ENCODE measurements around the gene PPY.
A peak's percentile ranks its signal among the peaks of the same experiment; 100 is the strongest.
"Not testable (repeated sequence)": the region's sequence is repeated elsewhere in the genome, so short reads cannot be mapped to it uniquely, and the experiment has no call there.

PPY gene

DNA sequence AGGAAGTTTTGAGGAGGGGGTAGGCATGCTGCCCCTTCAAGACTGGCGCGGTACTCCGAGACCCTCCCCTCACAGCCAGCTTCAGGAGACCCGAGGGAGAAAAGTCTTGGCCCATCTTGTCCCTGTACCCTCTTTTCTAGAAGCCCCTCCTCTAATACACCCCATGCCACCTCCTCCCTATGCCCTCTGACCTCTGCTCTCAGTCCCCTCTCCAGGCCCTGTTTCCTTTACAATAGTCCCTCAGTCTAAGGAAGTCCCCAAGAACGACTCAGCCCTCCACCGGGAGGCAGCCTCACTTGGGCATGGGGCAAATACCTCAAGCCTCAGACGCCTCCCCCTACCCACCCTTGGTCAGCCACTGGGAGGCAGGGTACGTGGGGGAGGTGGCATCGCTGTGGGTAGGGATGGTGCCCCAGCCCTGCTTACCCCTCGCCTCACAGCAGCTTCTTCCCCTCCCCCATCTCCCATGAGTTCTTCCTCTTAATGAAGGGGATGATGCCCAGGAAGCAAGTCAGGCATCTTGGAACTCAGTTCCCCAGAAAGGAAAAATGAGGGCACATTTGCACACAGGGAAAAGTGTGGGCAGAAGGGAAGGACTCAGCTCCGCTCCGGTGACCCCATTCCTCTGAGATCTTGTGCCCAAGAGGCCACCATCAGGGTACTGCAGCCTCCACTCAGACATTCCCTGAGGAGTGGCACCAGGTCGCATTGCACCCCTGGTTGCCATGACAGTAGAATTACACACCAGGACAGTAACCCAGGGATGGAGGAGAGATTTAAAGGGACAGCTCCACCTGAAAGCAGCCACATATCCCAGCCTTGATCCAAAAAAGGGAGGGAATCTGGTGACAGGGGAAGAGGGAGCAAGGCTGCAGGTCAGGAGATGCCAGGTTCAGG is 41.2 kb downstream of the PPY start:
- no peaks in the 10 kb centered on the region for H3K9me3 ChIP-seq
- H3K4me1 ChIP-seq: peaks cover 12% of the 10 kb centered on the region
- peak overlapping the region; percentile 61 for H3K4me3 ChIP-seq (ENCODE audit: low read depth, low read length)
- TF ChIP-seq, protein P1, sequence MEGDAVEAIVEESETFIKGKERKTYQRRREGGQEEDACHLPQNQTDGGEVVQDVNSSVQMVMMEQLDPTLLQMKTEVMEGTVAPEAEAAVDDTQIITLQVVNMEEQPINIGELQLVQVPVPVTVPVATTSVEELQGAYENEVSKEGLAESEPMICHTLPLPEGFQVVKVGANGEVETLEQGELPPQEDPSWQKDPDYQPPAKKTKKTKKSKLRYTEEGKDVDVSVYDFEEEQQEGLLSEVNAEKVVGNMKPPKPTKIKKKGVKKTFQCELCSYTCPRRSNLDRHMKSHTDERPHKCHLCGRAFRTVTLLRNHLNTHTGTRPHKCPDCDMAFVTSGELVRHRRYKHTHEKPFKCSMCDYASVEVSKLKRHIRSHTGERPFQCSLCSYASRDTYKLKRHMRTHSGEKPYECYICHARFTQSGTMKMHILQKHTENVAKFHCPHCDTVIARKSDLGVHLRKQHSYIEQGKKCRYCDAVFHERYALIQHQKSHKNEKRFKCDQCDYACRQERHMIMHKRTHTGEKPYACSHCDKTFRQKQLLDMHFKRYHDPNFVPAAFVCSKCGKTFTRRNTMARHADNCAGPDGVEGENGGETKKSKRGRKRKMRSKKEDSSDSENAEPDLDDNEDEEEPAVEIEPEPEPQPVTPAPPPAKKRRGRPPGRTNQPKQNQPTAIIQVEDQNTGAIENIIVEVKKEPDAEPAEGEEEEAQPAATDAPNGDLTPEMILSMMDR (IDR thresholded peaks at IDR 0.05; ENCODE audit: low read depth, low read length): no peak
- DNase-seq: no peak
- H3K36me3 ChIP-seq: no peaks in the 10 kb centered on the region
- H3K27me3 ChIP-seq: peaks cover 6% of the 10 kb centered on the region; the same call in 1 of the 2 replicates

DNA sequence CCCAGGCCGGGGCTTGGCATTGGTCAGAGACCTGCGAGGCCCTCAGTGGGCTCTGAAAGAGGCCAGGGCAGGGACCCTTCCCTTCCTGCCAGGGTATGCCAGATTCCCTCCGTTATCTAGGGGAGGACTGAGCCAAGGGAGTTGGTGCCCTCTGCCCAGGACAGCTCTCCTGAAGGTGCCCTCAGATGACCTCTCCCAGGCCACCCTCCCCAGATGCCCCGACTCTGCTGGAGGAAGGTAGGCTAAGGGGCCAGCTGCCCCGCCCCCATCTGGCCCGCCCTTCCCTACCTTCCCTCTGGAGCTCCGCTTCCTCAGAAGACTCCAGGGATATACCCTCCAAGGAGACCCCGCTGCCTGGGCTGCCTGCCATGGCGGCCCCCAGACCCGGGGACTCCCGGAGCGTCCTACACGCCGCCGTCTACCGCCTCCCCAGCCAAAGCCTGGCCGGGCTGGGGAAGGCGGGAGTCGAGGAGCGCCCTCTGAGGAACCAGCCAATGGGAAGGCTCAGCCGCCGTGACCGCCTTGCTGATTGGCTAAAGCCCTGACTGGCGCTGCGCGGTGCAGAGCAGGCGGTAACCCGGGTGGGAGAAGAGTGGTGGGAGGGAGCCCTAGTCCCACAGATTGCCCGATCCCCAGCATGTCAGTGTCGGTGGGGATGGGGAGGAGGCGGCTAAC is 42.0 kb downstream of the PPY start:
- Histone ChIP-seq H3K4me3 (ENCODE audit: low read depth, low read length) (peak overlapping the region; percentile 61), H3K4me1 (peaks cover 7% of the 10 kb centered on the region), H3K27me3 (no peaks in the 10 kb centered on the region), H3K9me3 (no peaks in the 10 kb centered on the region), H3K36me3 (no peaks in the 10 kb centered on the region)
- peak; percentile 95 for DNase-seq
- TF ChIP-seq, protein P1 (IDR thresholded peaks at IDR 0.05; ENCODE audit: low read depth, low read length): no peak

DNA sequence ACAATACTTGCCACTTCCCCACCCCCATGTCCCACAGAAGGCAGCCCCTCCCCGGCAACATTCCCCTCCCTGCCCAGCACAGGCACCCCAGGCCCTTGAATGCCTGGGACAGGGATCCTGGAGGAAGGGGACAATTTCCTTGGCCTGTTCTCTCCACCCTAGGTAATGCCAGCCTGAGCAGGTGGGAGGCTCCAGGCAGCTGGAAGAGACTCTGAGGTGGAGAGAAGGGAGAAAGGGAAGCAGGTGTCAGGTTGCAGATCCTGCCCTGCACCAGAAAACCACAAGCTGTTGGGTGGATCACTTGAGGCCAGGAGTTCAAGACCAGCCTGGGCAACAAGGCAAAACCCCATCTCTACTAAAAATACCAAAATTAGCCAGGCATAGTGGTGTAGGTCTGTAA is 43.8 kb downstream of the PPY start:
- TF ChIP-seq, protein P1 (IDR thresholded peaks at IDR 0.05; ENCODE audit: low read depth, low read length): no peak
- Histone ChIP-seq H3K9me3 (no peaks in the 10 kb centered on the region), H3K36me3 (no peaks in the 10 kb centered on the region), H3K27me3 (no peaks in the 10 kb centered on the region), H3K4me1 (peaks cover 7% of the 10 kb centered on the region), H3K4me3 (ENCODE audit: low read depth, low read length) (no peak overlapping the region)
- DNase-seq: no peak

DNA sequence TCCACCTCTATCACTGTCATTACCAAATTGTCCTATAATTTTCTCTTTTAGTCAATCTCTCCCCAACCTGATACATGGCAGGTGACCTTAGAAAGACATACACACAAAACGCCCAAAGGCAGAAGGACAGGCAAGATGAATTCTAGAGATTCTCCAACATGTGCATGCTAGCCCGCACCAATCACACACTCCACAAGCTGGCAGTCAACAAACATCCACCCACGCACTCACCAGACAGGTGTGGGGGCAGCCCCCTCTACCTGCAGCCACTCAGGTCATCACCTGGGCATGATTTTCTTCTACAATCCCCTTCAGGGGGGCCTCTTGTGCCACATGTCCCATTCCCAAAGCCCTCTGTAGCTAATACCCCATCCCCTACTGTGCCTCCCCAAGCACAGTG is 44.4 kb downstream of the PPY start:
- Histone ChIP-seq H3K9me3 (no peaks in the 10 kb centered on the region), H3K4me1 (peaks cover 7% of the 10 kb centered on the region), H3K4me3 (ENCODE audit: low read depth, low read length) (no peak overlapping the region), H3K27me3 (no peaks in the 10 kb centered on the region), H3K36me3 (no peaks in the 10 kb centered on the region)
- TF ChIP-seq, protein P1 (IDR thresholded peaks at IDR 0.05; ENCODE audit: low read depth, low read length): no peak
- DNase-seq: no peak

DNA sequence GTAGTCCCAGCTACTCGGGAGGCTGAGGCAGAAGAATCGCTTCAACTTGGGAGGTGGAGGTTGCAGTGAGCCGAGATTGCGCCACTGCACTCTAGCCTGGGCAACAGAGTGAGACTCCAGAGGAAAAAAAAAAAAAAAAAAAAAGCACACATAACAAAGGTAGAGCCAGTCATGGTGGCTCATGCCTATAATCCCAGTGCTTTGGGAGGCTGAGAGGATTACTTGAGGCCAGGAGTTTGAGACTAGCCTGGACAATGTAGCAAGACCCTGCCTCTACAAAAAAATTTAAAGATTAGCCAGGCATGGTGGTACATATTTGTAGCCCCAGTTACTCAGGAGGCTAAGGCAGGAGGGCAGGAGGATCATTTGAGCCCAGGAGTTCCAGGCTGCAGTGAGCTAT is 47.8 kb downstream of the PPY start:
- H3K4me1 ChIP-seq; H3K27me3 ChIP-seq; H3K9me3 ChIP-seq; H3K4me3 ChIP-seq (ENCODE audit: low read depth, low read length); DNase-seq; H3K36me3 ChIP-seq: not testable (repeated sequence)

DNA sequence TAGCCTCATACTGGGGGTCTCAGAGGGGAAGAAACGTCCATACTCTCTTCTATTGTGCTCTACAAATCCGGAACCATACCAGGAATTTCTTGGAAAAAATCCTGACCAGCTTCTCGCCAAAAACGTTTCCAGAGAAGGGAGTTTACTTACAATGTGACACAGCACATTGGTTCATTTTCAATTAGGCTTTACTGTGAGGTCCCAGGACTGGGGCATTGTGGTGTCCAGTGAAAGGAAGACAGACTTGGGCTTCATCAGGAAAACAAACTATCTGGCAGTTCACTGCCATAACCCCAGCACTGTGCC is 49.7 kb downstream of the PPY start:
- H3K4me1 ChIP-seq: no peaks in the 10 kb centered on the region
- H3K27me3 ChIP-seq: no peaks in the 10 kb centered on the region
- H3K9me3 ChIP-seq: no peaks in the 10 kb centered on the region
- no peak for DNase-seq
- H3K4me3 ChIP-seq (ENCODE audit: low read depth, low read length): no peak overlapping the region
- no peaks in the 10 kb centered on the region for H3K36me3 ChIP-seq
- TF ChIP-seq, protein P1 (IDR thresholded peaks at IDR 0.05; ENCODE audit: low read depth, low read length): no peak

Data from BE2C (cell line).